NB4 (cell line): Measurements from ENCODE around the gene RPS15.

Experiments
- MYC ChIP-seq: IDR thresholded peaks from 2 replicates; pipeline ENCODE4 v1.6.1; 2011; ENCODE audit warnings: low read depth, low read length
- POLR2A ChIP-seq: IDR thresholded peaks from 2 replicates; pipeline ENCODE4 v1.6.1; 2011; ENCODE audit warnings: mild to moderate bottlenecking; ENCODE audit not compliant: insufficient read length; ENCODE audit errors: extremely low read depth
- TF ChIP-seq, protein P1 (sequence below): IDR thresholded peaks from one replicate; pipeline ENCODE4 v1.5.1; 2012; ENCODE audit warnings: low read depth, low read length
- TF ChIP-seq, protein P2 (sequence below): IDR thresholded peaks from 2 replicates; pipeline ENCODE4 v1.6.1; 2011; ENCODE audit warnings: low read depth, low read length

- no peak for TF ChIP-seq POLR2A
- TF ChIP-seq, protein P1, sequence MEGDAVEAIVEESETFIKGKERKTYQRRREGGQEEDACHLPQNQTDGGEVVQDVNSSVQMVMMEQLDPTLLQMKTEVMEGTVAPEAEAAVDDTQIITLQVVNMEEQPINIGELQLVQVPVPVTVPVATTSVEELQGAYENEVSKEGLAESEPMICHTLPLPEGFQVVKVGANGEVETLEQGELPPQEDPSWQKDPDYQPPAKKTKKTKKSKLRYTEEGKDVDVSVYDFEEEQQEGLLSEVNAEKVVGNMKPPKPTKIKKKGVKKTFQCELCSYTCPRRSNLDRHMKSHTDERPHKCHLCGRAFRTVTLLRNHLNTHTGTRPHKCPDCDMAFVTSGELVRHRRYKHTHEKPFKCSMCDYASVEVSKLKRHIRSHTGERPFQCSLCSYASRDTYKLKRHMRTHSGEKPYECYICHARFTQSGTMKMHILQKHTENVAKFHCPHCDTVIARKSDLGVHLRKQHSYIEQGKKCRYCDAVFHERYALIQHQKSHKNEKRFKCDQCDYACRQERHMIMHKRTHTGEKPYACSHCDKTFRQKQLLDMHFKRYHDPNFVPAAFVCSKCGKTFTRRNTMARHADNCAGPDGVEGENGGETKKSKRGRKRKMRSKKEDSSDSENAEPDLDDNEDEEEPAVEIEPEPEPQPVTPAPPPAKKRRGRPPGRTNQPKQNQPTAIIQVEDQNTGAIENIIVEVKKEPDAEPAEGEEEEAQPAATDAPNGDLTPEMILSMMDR: no peak
- TF ChIP-seq, protein P2, sequence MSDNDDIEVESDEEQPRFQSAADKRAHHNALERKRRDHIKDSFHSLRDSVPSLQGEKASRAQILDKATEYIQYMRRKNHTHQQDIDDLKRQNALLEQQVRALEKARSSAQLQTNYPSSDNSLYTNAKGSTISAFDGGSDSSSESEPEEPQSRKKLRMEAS: no peak
- no peak for TF ChIP-seq MYC
Observed at GRCh38 chr19:1468274-1468820, 30.2 kb downstream of the RPS15 start.
